Measurements from ENCODE around the gene ATP6V1G1. TPM values are rescaled to one million over a fixed set of nuclear protein-coding genes. Genes with fewer than 3 reads are reported as not detected.

Gene ATP6V1G1
- total and polyA plus RNA-seq, 2 donors (not counting 1 experiment from before 2014, with no cell fraction given): 86.8 to 150 TPM

- peaks cover 6% of the 10 kb centered on the region for H4K20me1 ChIP-seq (ENCODE audit: control insufficient read depth, insufficient read depth, low read length, poor library complexity, severe bottlenecking)
- H3K4me2 ChIP-seq (replicated peaks; ENCODE audit: low read depth, low read length, poor library complexity, severe bottlenecking): no peak overlapping the region
- no peaks in the 10 kb centered on the region for H3K9me3 Mint-ChIP-seq (ENCODE audit: insufficient read depth)
- no peaks in the 10 kb centered on the region for H3K27me3 ChIP-seq (replicated peaks in 1 of 4; ENCODE audit: control extremely low read depth in 1 of 4, control insufficient read depth in 3 of 4, insufficient read depth in 4 of 4, low read length in 3 of 4)
- H3K9me3 ChIP-seq (ENCODE audit: control extremely low read depth in 1 of 3, control insufficient read depth in 2 of 3, insufficient read depth in 1 of 3, low read length in 2 of 3): no peaks in the 10 kb centered on the region
- no peaks in the 10 kb centered on the region for H3K36me3 ChIP-seq (replicated peaks in 1 of 2; ENCODE audit: control extremely low read depth in 1 of 2, control insufficient read depth in 1 of 2, extremely low read depth in 1 of 2, insufficient read depth in 2 of 2, low read length in 1 of 2)
- no peak overlapping the region for H3K27ac ChIP-seq (ENCODE audit: low read length in 2 of 2)
- 94% methylated on average over 3 of the region's 5 CpGs for WGBS (ENCODE audit: insufficient coverage)
- ChIA-PET CTCF (interaction anchor here (1.4 kb wide), 1 partner anchor 45 kb away, joined by 3 read pairs; no protein-coding TSS in a partner anchor), POLR2A (interaction anchor here (0.7 kb wide), 1 partner anchor 77 kb away, joined by 4 read pairs; no protein-coding TSS in a partner anchor)
- peaks cover 5 to 10% of the 10 kb centered on the region in 2 donors for H3K4me1 ChIP-seq (ENCODE audit: control insufficient read depth in 2 of 2, insufficient read depth in 2 of 2, low read length in 2 of 2)
- intact Hi-C loops (cut with micrococcal nuclease): no loop called here
- no peak for ATAC-seq (ENCODE audit: low read depth)
- H3K4me3 Mint-ChIP-seq: no peak overlapping the region
- H3K4me3 ChIP-seq (ENCODE audit: control extremely low read depth in 1 of 5, extremely low read depth in 1 of 5, insufficient read depth in 1 of 5, low read depth in 2 of 5, low read length in 4 of 5): no peak overlapping the region
- no peak overlapping the region for H3K9ac ChIP-seq (ENCODE audit: low read length)
- peaks cover 18% of the 10 kb centered on the region for H3K79me2 ChIP-seq (ENCODE audit: control insufficient read depth, insufficient read depth, low read length)
- H3K4me1 Mint-ChIP-seq: peaks cover 11% of the 10 kb centered on the region
- no peak for DNase-seq
- no peak overlapping the region for H2AFZ ChIP-seq (ENCODE audit: insufficient read depth, low read depth, low read length, poor library complexity, severe bottlenecking)
- H3K27ac Mint-ChIP-seq: no peak overlapping the region
- H3K27me3 Mint-ChIP-seq: no peaks in the 10 kb centered on the region
- TF ChIP-seq CTCF (IDR thresholded peaks at IDR 0.05) (no peak), EZH2 (IDR thresholded peaks at IDR 0.05; ENCODE audit: borderline replicate concordance, insufficient read depth, low read depth, low read length, poor library complexity, severe bottlenecking) (no peak)
These were observed 4.0 kb upstream of the ATP6V1G1 start for GRCh38 chr9:114583371-114584155.

GRCh38 chr9:114588210-114588609 lies 641 bp downstream of the ATP6V1G1 start:
- intact Hi-C loops (cut with micrococcal nuclease): loop anchor here (2.0 kb wide), 1 partner anchor 49 kb away; no protein-coding TSS in a partner anchor
- Histone ChIP-seq H3K9ac (ENCODE audit: low read length) (peak overlapping the region; percentile 96), H3K4me2 (replicated peaks; ENCODE audit: low read depth, low read length, poor library complexity, severe bottlenecking) (peak overlapping the region; percentile 84), H3K36me3 (replicated peaks in 1 of 2; ENCODE audit: control extremely low read depth in 1 of 2, control insufficient read depth in 1 of 2, extremely low read depth in 1 of 2, insufficient read depth in 2 of 2, low read length in 1 of 2) (peaks cover 0 to 13% of the 10 kb centered on the region in 2 experiments), H3K9me3 (ENCODE audit: control extremely low read depth in 1 of 3, control insufficient read depth in 2 of 3, insufficient read depth in 1 of 3, low read length in 2 of 3) (no peaks in the 10 kb centered on the region), H3K27ac (ENCODE audit: low read length in 2 of 2) (peak overlapping the region; percentile 93), H3K4me1 (ENCODE audit: control insufficient read depth in 2 of 2, insufficient read depth in 2 of 2, low read length in 2 of 2) (peaks cover 45 to 56% of the 10 kb centered on the region in 2 donors), H2AFZ (ENCODE audit: insufficient read depth, low read depth, low read length, poor library complexity, severe bottlenecking) (peak overlapping the region; percentile 87), H4K20me1 (ENCODE audit: control insufficient read depth, insufficient read depth, low read length, poor library complexity, severe bottlenecking) (peaks cover 20% of the 10 kb centered on the region), H3K79me2 (ENCODE audit: control insufficient read depth, insufficient read depth, low read length) (peaks cover 64% of the 10 kb centered on the region), H3K27me3 (replicated peaks in 1 of 4; ENCODE audit: control extremely low read depth in 1 of 4, control insufficient read depth in 3 of 4, insufficient read depth in 4 of 4, low read length in 3 of 4) (no peaks in the 10 kb centered on the region), H3K4me3 (ENCODE audit: control extremely low read depth in 1 of 5, extremely low read depth in 1 of 5, insufficient read depth in 1 of 5, low read depth in 2 of 5, low read length in 4 of 5) (peak overlapping the region; percentile 80 to 99 (median 96))
- peaks cover 53% of the 10 kb centered on the region for H3K4me1 Mint-ChIP-seq
- DNase-seq: peak; percentile 53
- CTCF ChIA-PET: interaction anchor here (1.0 to 2.8 kb wide), 14 partner anchors 12 to 203 kb away, joined by 3 to 27 read pairs (median 5); no protein-coding TSS in a partner anchor
- no peaks in the 10 kb centered on the region for H3K9me3 Mint-ChIP-seq (ENCODE audit: insufficient read depth)
- WGBS (ENCODE audit: insufficient coverage): 3% methylated on average over 8 of the region's 12 CpGs
- no peak for TF ChIP-seq EZH2 (IDR thresholded peaks at IDR 0.05; ENCODE audit: borderline replicate concordance, insufficient read depth, low read depth, low read length, poor library complexity, severe bottlenecking)
- TF ChIP-seq CTCF (IDR thresholded peaks at IDR 0.05): no peak
- POLR2A ChIA-PET: interaction anchor here (0.7 to 2.7 kb wide), 10 partner anchors 20 to 240 kb away, joined by 3 to 15 read pairs (median 8); partner anchors contain the start of gene TMEM268
- peak overlapping the region; percentile 98 for H3K4me3 Mint-ChIP-seq
- no peaks in the 10 kb centered on the region for H3K27me3 Mint-ChIP-seq
- ATAC-seq (ENCODE audit: low read depth): no peak
- H3K27ac Mint-ChIP-seq: peak overlapping the region; percentile 98

All from B cell (primary cell).